ENCODE measurements around the gene E4F1.
A peak's percentile ranks its signal among the peaks of the same experiment; 100 is the strongest.
"Not testable (repeated sequence)": the region's sequence is repeated elsewhere in the genome, so short reads cannot be mapped to it uniquely, and the experiment has no call there.

The E4F1 gene

GRCh38 chr16:2189252-2189893 lies 34.0 kb upstream of the E4F1 start:
- DNase-seq, result no peak

- DNase-seq, result no peak
Observed at GRCh38 chr16:2190002-2190658, 33.3 kb upstream of the E4F1 start.

- no peak for DNase-seq
Observed at GRCh38 chr16:2190659-2191445, 32.5 kb upstream of the E4F1 start.

GRCh38 chr16:2191446-2191706 lies 32.0 kb upstream of the E4F1 start:
- no peak for DNase-seq

GRCh38 chr16:2194166-2194834 lies 29.1 kb upstream of the E4F1 start:
- DNase-seq, result no peak

GRCh38 chr16:2194852-2195321 lies 28.5 kb upstream of the E4F1 start:
- DNase-seq, result peak in 3 of 5 donors; percentile 39 to 64 (median 45)

GRCh38 chr16:2195322-2196161 lies 27.8 kb upstream of the E4F1 start:
- no peak for DNase-seq

GRCh38 chr16:2196162-2196980 lies 27.0 kb upstream of the E4F1 start, which contains the start of gene CASKIN1:
Gene CASKIN1 (minus strand): TSS chr16:2196605. CDS start chr16:2196432, 173 bp downstream.
- DNase-seq, result no peak

- DNase-seq, result no peak
Observed at GRCh38 chr16:2196981-2197511, 26.3 kb upstream of the E4F1 start.

- no peak for DNase-seq
Observed at GRCh38 chr16:2197765-2198164, 25.6 kb upstream of the E4F1 start.

- DNase-seq, result no peak
Observed at GRCh38 chr16:2198283-2198682, 25.1 kb upstream of the E4F1 start.

GRCh38 chr16:2199095-2199494 lies 24.3 kb upstream of the E4F1 start:
- no peak for DNase-seq

- DNase-seq, result no peak
Observed at GRCh38 chr16:2199621-2200139, 23.7 kb upstream of the E4F1 start.

- no peak for DNase-seq
Observed at GRCh38 chr16:2200313-2200712, 23.1 kb upstream of the E4F1 start.

- DNase-seq, result not testable (repeated sequence)
Observed at GRCh38 chr16:2203119-2203688, 20.2 kb upstream of the E4F1 start.

GRCh38 chr16:2204416-2205103 lies 18.8 kb upstream of the E4F1 start:
- DNase-seq, result no peak

- peak; percentile 84 to 97 (median 88) for DNase-seq
Observed at GRCh38 chr16:2205104-2205966, 18.1 kb upstream of the E4F1 start, which contains the start of gene MLST8. Gene MLST8 (plus strand): TSS chr16:2205454. CDS start chr16:2206086, 632 bp downstream.

GRCh38 chr16:2205967-2206313 lies 17.5 kb upstream of the E4F1 start:
- no peak for DNase-seq

GRCh38 chr16:2206420-2206779 lies 17.0 kb upstream of the E4F1 start:
- DNase-seq, result no peak

Measured in T-helper 1 cell (primary cell).